HG03025 (cell line): ENCODE data around the gene SFXN3.
A peak's percentile ranks its signal among the peaks of the same experiment; 100 is the strongest.
"Not testable (repeated sequence)": the region's sequence is repeated elsewhere in the genome, so short reads cannot be mapped to it uniquely, and the experiment has no call there.

Experiments used
- ATAC-seq: cut with Tn5 transposase; IDR thresholded peaks from one replicate; pipeline ENCODE4 v1.9.1; 2021; ENCODE audit warnings: mild to moderate bottlenecking, moderate library complexity; ENCODE audit not compliant: unreplicated experiment, low FRiP score

Gene SFXN3

GRCh38 chr10:101033276-101033675, 2.2 kb downstream of the SFXN3 start:
- ATAC-seq = no peak

- not testable (repeated sequence) for ATAC-seq
Measured at GRCh38 chr10:101034404-101034803, 3.4 kb downstream of the SFXN3 start.

GRCh38 chr10:101035314-101035713, 4.3 kb downstream of the SFXN3 start:
- ATAC-seq = no peak

GRCh38 chr10:101035916-101036702, 5.1 kb downstream of the SFXN3 start:
- ATAC-seq = no peak

GRCh38 chr10:101036726-101037125, 5.7 kb downstream of the SFXN3 start:
- ATAC-seq = no peak

GRCh38 chr10:101038484-101038883, 7.5 kb downstream of the SFXN3 start:
- ATAC-seq = no peak

GRCh38 chr10:101040061-101040460, 9.0 kb downstream of the SFXN3 start:
- ATAC-seq = no peak

GRCh38 chr10:101040851-101041250, 9.8 kb downstream of the SFXN3 start:
- no peak for ATAC-seq

- ATAC-seq = peak; percentile 51
Measured at GRCh38 chr10:101041252-101041761, 10.3 kb downstream of the SFXN3 start.

- no peak for ATAC-seq
Measured at GRCh38 chr10:101042118-101042517, 11.1 kb downstream of the SFXN3 start.

GRCh38 chr10:101042667-101043362, 11.8 kb downstream of the SFXN3 start:
- peak; percentile 89 for ATAC-seq

- no peak for ATAC-seq
Measured at GRCh38 chr10:101043363-101043707, 12.3 kb downstream of the SFXN3 start.

- ATAC-seq = no peak
Measured at GRCh38 chr10:101044117-101044516, 13.1 kb downstream of the SFXN3 start.

- ATAC-seq = no peak
Measured at GRCh38 chr10:101046332-101047238, 15.6 kb downstream of the SFXN3 start.

GRCh38 chr10:101047268-101047667, 16.2 kb downstream of the SFXN3 start:
- ATAC-seq = no peak

- no peak for ATAC-seq
Measured at GRCh38 chr10:101047961-101048892, 17.2 kb downstream of the SFXN3 start.

GRCh38 chr10:101050208-101051069, 19.4 kb downstream of the SFXN3 start:
- ATAC-seq = no peak

GRCh38 chr10:101052285-101052684, 21.3 kb downstream of the SFXN3 start:
- ATAC-seq = no peak

GRCh38 chr10:101053516-101053915, 22.5 kb downstream of the SFXN3 start:
- ATAC-seq = no peak
